ENCODE measurements around the gene UGCG.

The UGCG gene

DNA sequence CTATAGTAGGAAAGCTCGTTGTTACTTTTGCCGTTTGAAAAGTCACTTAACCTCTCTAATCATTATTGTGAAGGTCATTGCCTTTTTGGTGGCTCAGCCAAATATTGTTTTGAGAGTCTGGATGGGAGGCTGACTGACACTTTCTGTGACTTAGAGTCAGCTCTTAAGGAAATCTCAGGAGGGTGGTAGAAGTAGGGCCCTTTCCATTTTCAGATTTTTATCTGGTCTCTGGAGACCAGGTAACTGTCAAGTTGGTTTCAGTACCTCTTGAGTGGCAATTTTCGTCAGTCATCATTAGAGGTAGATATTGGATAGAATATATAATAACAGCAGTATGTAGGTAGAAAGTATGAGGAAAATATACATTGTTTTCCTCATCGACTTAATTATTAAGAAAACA is 23.3 kb downstream of the UGCG start:
- Histone ChIP-seq H3K27me3 (no peaks in the 10 kb centered on the region), H3K9me3 (replicated peaks in 1 of 11) (peaks cover 0 to 11% (median 6%) of the 10 kb centered on the region in 11 experiments; a peak in 5 of 22 replicates), H3K4me1 (peaks cover 0 to 22% (median 10%) of the 10 kb centered on the region in 10 experiments; a peak in 17 of 20 replicates), H3K36me3 (peaks cover 38 to 86% (median 59%) of the 10 kb centered on the region in 11 experiments), H3K4me3 (no peak overlapping the region), H3K27ac (no peak overlapping the region), H3K4me2 (peak overlapping the region in 4 of 11 experiments; percentile 8 to 36 (median 21); a peak in 4 of 22 replicates), H3K9ac (no peak overlapping the region), H4K20me1 (peaks cover 0 to 81% (median 6%) of the 10 kb centered on the region in 11 experiments; a peak in 12 of 22 replicates)
- no peak for TF ChIP-seq Cebpa-rat (IDR thresholded peaks at IDR 0.05)

DNA sequence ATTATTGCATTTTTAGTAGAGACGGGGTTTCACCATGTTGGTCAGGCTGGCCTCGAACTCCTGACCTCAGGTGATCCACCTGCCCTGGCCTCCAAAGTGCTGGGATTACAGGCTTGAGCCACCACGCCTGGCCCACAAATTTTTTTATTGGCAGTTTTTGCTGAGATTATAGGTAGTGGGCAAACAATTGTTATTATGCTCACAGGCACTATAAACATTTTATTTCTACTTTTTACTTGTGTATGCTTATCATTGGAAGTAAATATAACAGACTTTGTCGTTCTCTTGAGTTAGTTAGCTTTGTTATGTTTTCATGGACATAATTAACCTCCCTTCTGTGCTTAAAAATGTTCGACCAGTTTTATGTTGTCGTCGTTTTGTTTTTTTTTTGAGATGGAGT is 23.9 kb downstream of the UGCG start:
- Histone ChIP-seq H3K4me2 (no peak overlapping the region), H3K4me3 (no peak overlapping the region), H3K27ac (0 out of 22 replicates have a peak overlapping the region, but pooled peaks of 1 of the 11 experiments have one; percentile 8), H3K4me1 (peaks cover 6 to 29% (median 15%) of the 10 kb centered on the region in 10 experiments), H3K9me3 (replicated peaks in 1 of 11) (peaks cover 0 to 11% (median 6%) of the 10 kb centered on the region in 11 experiments; a peak in 5 of 22 replicates), H3K9ac (no peak overlapping the region), H3K36me3 (peaks cover 36 to 80% (median 53%) of the 10 kb centered on the region in 11 experiments), H3K27me3 (no peaks in the 10 kb centered on the region), H4K20me1 (peaks cover 0 to 74% (median 6%) of the 10 kb centered on the region in 11 experiments; a peak in 13 of 22 replicates)
- no peak for TF ChIP-seq Cebpa-rat (IDR thresholded peaks at IDR 0.05)

DNA sequence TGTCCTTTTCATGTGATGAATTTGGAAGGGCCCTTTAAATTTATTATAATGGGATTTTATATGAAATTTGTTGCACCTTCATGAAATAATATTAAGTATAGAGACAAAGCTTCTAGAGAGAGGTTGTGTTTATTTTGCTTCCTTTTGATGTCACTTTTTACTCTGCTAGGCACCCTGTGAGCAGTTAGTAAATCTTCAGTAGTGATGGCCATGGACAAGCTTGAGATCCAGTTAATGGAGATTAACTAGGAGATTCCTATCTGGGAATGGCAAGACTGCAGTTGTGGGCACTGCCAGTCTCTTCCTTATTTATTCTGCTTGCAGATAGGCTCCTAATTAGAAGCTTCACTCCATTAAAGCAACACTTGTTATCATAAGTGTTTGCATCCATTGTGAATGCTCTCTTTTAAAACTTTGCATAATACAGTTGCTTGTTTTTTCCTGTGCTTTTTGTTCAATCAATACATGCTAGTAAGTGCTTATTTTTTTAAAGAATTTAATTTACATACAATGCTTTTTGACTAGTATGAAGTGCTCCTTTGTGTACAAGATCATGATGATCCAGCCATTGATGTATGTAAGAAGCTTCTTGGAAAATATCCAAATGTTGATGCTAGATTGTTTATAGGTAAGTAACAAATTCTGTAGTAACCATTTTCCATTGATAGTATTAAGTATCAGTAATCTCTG is 25.9 kb downstream of the UGCG start:
- Histone ChIP-seq H3K27me3 (no peaks in the 10 kb centered on the region), H3K4me1 (peaks cover 23 to 48% (median 34%) of the 10 kb centered on the region in 10 experiments), H4K20me1 (peaks cover 0 to 61% (median 10%) of the 10 kb centered on the region in 11 experiments; a peak in 10 of 22 replicates), H3K36me3 (peaks cover 20 to 65% (median 39%) of the 10 kb centered on the region in 11 experiments), H3K27ac (0 out of 22 replicates have a peak overlapping the region, but pooled peaks of 1 of the 11 experiments have one; percentile 13), H3K9ac (no peak overlapping the region), H3K4me3 (no peak overlapping the region), H3K9me3 (replicated peaks in 1 of 11) (peaks cover 0 to 11% (median 6%) of the 10 kb centered on the region in 11 experiments; a peak in 5 of 22 replicates), H3K4me2 (no peak overlapping the region)
- no peak for TF ChIP-seq Cebpa-rat (IDR thresholded peaks at IDR 0.05)

DNA sequence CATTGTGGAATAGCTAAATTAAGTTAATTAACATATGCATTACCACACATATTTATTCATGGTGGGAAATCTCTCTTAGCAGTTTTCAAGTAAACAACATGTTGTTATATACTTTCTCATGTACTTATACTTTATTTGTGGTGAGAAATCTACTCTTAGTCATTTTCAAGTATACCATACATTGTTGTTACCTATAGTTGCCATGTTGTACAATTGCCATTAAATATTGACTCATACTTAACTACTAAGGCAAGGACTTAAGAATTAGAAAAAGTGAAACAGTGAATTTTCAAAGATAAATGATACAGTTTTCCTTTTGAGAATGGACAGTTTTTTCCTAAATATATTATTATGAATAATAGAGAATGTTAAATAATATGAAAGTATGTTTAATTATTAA is 27.7 kb downstream of the UGCG start:
- Histone ChIP-seq H3K4me2 (no peak overlapping the region), H3K9me3 (replicated peaks in 1 of 11) (no peaks in the 10 kb centered on the region), H4K20me1 (peaks cover 0 to 43% (median 6%) of the 10 kb centered on the region in 11 experiments; a peak in 9 of 22 replicates), H3K27ac (no peak overlapping the region), H3K4me3 (no peak overlapping the region), H3K36me3 (peaks cover 12 to 64% (median 31%) of the 10 kb centered on the region in 11 experiments; a peak in 20 of 22 replicates), H3K27me3 (no peaks in the 10 kb centered on the region), H3K4me1 (peaks cover 33 to 53% (median 45%) of the 10 kb centered on the region in 10 experiments), H3K9ac (no peak overlapping the region)
- TF ChIP-seq Cebpa-rat (IDR thresholded peaks at IDR 0.05) = no peak

DNA sequence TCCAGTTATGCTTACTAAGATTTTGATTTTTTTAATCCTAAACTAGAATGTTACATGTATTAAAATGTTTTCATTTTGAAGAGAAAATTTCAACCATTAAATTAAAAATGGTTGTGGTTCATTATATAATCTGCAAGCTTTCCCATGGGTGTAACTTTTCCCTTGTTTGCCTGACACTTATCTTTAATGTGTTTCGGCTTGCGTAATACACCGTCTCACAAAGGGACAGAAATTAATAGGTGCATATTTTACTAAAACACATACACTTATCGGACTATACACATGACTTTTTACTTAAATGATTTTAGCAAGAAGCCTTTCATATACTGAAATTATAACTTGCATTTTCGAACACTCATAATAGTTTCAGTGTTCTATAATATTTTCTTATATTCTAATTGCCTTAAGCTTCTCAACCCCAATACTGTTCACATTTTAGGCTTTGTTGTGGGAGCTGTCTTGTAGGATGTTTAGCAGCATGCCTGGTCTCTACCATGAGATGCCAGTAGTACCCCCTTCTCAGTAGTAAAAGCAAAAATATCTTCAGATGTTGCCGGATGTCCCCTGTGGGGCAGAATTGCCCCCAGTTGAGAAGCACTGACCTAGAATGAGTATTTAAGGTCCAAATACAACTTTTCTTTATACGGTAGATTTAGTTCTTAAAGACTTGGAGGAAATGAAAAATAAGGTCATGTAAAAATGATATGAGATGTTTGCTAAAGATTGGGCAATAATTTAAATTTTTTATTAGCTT is 28.6 kb downstream of the UGCG start:
- Histone ChIP-seq H4K20me1 (peaks cover 0 to 34% (median 5%) of the 10 kb centered on the region in 11 experiments; a peak in 9 of 22 replicates), H3K9ac (peak overlapping the region in 6 of 11 experiments; percentile 10 to 56 (median 44); a peak in 7 of 22 replicates), H3K4me3 (no peak overlapping the region), H3K27me3 (no peaks in the 10 kb centered on the region), H3K27ac (peak overlapping the region in 10 of 11 experiments; percentile 14 to 88 (median 78); a peak in 19 of 22 replicates), H3K36me3 (peaks cover 17 to 64% (median 37%) of the 10 kb centered on the region in 11 experiments), H3K9me3 (replicated peaks in 1 of 11) (no peaks in the 10 kb centered on the region), H3K4me2 (peak overlapping the region; percentile 62 to 88 (median 78); a peak in 21 of 22 replicates), H3K4me1 (peaks cover 33 to 47% (median 43%) of the 10 kb centered on the region in 10 experiments)
- TF ChIP-seq Cebpa-rat (IDR thresholded peaks at IDR 0.05) = peak in 2 of 11 experiments; percentile 34 to 76; a peak in 4 of 22 replicates

DNA sequence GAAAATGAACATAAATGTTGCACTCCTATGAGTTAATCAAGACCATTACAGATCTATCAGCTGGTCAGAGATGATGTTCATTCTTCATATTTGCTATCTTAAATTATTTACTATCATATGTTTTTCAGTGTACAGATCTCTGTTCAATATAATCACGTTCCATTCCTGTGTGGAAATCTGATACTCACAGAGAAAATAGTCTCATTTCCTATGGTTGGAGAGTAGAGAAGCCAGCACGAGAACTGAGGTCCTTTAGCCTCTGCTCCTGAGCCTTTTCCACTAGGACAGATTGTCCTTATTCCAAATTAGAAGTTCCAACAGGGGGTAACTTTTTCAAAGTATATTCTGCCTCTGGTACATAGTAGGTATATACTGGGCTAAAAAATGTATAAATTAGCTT is 29.2 kb downstream of the UGCG start:
- Histone ChIP-seq H3K4me1 (peaks cover 33 to 47% (median 41%) of the 10 kb centered on the region in 10 experiments), H3K27me3 (no peaks in the 10 kb centered on the region), H4K20me1 (peaks cover 0 to 30% (median 5%) of the 10 kb centered on the region in 11 experiments; a peak in 8 of 22 replicates), H3K36me3 (peaks cover 23 to 64% (median 37%) of the 10 kb centered on the region in 11 experiments), H3K4me3 (no peak overlapping the region), H3K9ac (peak overlapping the region in 7 of 11 experiments; percentile 27 to 72 (median 51); a peak in 7 of 22 replicates), H3K4me2 (peak overlapping the region; percentile 62 to 88 (median 78); a peak in 20 of 22 replicates), H3K9me3 (replicated peaks in 1 of 11) (no peaks in the 10 kb centered on the region), H3K27ac (peak overlapping the region; percentile 24 to 88 (median 78); a peak in 21 of 22 replicates)
- TF ChIP-seq Cebpa-rat (IDR thresholded peaks at IDR 0.05) = no peak; a peak in 1 of 22 replicates

DNA sequence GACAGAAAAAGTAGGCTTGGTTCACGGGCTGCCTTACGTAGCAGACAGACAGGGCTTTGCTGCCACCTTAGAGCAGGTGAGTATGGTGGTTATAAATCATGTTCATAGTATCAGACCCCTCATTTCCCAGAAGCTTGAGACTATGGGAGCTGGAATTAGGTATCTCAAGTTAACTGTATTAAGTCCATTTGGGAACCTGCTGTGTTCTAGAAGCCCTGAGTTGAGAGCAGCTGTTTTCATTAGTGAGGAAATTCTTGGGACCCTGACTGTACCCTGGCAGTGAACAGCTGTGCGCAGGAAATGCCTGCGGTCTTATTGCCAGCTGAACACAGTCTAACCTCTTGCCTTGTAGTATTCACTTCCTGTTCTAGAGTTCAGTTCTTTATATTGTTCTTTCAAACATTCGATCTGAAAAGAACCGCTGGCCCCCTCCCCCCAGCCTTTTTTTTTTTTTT is 29.8 kb downstream of the UGCG start:
- Histone ChIP-seq H3K27ac (peak overlapping the region; percentile 70 to 88 (median 80); a peak in 21 of 22 replicates), H3K4me2 (peak overlapping the region; percentile 69 to 88 (median 78))

DNA sequence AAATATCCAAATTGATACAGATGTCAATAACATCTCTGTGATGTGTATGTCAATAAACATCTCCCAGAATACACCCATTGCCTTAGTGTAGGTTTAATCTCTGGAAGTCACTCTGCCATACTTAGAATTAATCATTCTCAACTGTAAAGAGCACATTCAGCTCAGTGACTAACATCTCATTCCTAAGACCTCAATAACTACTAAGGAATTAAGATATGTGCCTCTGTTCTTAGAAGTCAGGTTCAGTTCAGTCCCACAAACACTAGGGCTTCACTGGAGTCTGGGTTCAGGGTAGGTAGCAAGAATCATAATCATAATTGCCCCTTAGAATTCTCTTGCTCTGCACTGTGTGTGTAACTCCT is 31.7 kb downstream of the UGCG start:
- TF ChIP-seq Cebpa-rat (IDR thresholded peaks at IDR 0.05) = no peak
- H3K9me3 ChIP-seq (replicated peaks in 1 of 11) = no peaks in the 10 kb centered on the region
- H3K9ac ChIP-seq = no peak overlapping the region
- H4K20me1 ChIP-seq = peaks cover 0 to 7% (median 0%) of the 10 kb centered on the region in 11 experiments; a peak in 6 of 22 replicates
- H3K27ac ChIP-seq = peak overlapping the region in 7 of 11 experiments; percentile 7 to 88 (median 80); a peak in 9 of 22 replicates
- H3K4me1 ChIP-seq = peaks cover 33 to 47% (median 40%) of the 10 kb centered on the region in 10 experiments
- H3K4me3 ChIP-seq = no peak overlapping the region
- H3K27me3 ChIP-seq = no peaks in the 10 kb centered on the region
- H3K36me3 ChIP-seq = peaks cover 40 to 67% (median 51%) of the 10 kb centered on the region in 11 experiments
- H3K4me2 ChIP-seq = peak overlapping the region in 5 of 11 experiments; percentile 78 to 88 (median 85); a peak in 6 of 22 replicates

More for the DNA sequence above, 29.8 kb downstream of the UGCG start:
- Histone ChIP-seq H4K20me1 (peaks cover 0 to 24% (median 5%) of the 10 kb centered on the region in 11 experiments; a peak in 7 of 22 replicates), H3K4me3 (peak overlapping the region in 3 of 10 experiments; percentile 31 to 55 (median 35); a peak in 3 of 20 replicates), H3K27me3 (no peaks in the 10 kb centered on the region), H3K36me3 (peaks cover 23 to 64% (median 38%) of the 10 kb centered on the region in 11 experiments), H3K9me3 (replicated peaks in 1 of 11) (no peaks in the 10 kb centered on the region), H3K9ac (peak overlapping the region; percentile 50 to 74 (median 66); a peak in 20 of 22 replicates), H3K4me1 (peaks cover 33 to 47% (median 41%) of the 10 kb centered on the region in 10 experiments)
- peak in 4 of 11 experiments; percentile 17 to 46 (median 27); a peak in 2 of 22 replicates for TF ChIP-seq Cebpa-rat (IDR thresholded peaks at IDR 0.05)
